ENCODE results near the gene NINJ2. TPM values are rescaled to one million over a fixed set of nuclear protein-coding genes. Genes with fewer than 3 reads are reported as not detected.

Gene NINJ2
- polyA plus RNA-seq, 6 donors from 2014 or later = 9.6 to 28.9 (median 11.5) TPM

DNA sequence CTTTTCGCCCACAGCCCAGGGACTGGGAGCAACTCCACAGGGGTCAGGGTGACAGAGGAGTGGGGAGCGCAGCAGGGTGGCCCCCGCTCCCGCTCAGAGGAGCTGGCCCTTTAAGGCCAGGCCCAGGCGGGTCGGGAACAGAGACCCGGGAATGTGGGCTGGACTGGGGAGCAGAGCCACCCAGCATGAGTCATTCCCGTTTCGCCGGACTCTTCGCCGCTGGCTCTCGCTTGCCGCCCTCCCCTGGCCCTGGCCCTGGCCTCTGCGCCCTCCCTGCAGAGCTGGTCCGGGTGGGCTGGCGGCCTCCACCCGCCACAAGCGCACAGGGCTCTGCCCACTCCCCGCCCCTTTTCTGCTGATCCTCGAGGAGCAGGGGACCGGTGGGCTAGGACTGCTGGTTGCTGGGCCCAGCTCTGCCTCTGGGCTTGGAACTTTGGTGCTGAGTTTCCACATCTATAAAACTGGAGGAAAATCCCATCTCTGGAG lies 92.8 kb downstream of the NINJ2 start:
- Mint-ChIP-seq H3K9me3 (no peaks in the 10 kb centered on the region), H3K4me1 (peaks cover 0 to 7% (median 0%) of the 10 kb centered on the region in 3 donors), H3K27ac (no peak overlapping the region), H3K4me3 (peak overlapping the region in 4 of 8 donors; percentile 32 to 78 (median 36)), H3K27me3 (no peaks in the 10 kb centered on the region), H3K36me3 (no peaks in the 10 kb centered on the region)
- DNase-seq (no peak), ATAC-seq (ENCODE audit: low read depth in 2 of 2) (no peak)

DNA sequence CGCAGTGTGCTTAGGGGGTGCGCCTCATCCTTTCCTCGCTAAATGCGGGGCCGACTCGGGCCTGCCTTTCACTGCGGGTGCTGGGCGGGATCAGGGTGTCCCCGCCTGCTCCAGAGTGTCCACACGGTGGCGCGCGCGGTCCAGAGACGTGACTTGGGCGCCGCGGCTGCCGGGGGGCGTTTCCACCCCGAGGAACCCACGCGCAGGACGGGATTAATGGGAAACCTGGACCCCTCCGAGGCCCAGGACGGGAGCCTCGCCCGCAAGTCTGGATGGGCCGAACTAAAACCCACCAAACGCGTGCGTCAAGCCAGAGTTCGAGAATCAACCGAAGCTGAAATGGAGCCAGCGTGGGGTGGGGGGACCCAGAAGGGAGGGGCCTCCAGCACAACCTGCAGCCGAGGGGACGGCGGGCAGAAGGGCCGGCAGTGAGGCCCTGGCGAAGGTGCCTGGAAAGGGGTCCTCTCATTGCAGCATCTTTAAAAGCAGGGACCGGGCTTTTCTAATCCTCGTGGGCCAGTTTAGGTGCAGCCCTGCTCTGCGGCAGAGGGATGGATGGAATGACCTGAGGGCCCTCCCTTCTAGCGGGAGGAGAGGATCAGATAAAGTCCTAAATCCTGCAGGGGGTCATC lies 93.3 kb downstream of the NINJ2 start:
- peak overlapping the region in 1 of 6 donors; percentile 74 for H3K27ac Mint-ChIP-seq
- ATAC-seq (ENCODE audit: low read depth in 2 of 2) (peak; percentile 97 to 98), DNase-seq (peak; percentile 77)
- H3K9me3 Mint-ChIP-seq = no peaks in the 10 kb centered on the region
- no peaks in the 10 kb centered on the region for H3K36me3 Mint-ChIP-seq
- peaks cover 0 to 7% (median 0%) of the 10 kb centered on the region in 3 donors for H3K4me1 Mint-ChIP-seq
- H3K4me3 Mint-ChIP-seq = peak overlapping the region; percentile 48 to 89 (median 82)
- no peaks in the 10 kb centered on the region for H3K27me3 Mint-ChIP-seq

DNA sequence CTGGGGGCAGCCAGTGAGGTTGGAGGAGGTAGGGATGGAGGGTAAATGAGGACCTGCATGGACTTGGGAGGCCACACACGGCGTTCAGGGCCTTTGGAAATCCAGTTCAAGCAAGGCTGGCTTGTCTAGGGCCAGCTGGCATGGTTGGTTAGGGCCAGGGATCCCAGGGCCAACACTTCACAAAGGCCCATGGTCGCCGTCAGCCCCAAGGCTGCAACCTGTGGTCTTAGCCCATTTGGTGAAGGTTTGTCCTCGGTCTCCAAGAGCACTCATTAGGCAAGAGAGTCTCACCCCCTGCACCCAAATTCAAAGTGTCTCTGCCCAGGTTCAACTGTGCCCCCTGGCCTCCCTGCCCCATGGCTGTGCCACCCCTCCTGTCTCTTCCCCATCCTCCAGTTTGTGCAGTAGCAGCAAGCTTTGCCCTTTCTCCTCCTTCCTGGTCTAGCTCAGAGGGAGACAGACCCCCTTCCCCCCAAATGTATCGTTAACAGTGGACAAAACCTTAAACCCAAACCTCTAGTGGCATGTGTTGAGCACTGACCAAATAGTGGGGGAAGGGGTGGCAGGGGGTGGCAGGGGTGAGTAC lies 94.1 kb downstream of the NINJ2 start:
- H3K4me3 Mint-ChIP-seq = peak overlapping the region in 7 of 8 donors; percentile 5 to 85 (median 61)
- H3K36me3 Mint-ChIP-seq = no peaks in the 10 kb centered on the region
- no peaks in the 10 kb centered on the region for H3K9me3 Mint-ChIP-seq
- DNase-seq (no peak), ATAC-seq (ENCODE audit: low read depth in 2 of 2) (no peak)
- no peaks in the 10 kb centered on the region for H3K27me3 Mint-ChIP-seq
- peak overlapping the region in 1 of 6 donors; percentile 74 for H3K27ac Mint-ChIP-seq
- H3K4me1 Mint-ChIP-seq = peaks cover 3 to 8% (median 3%) of the 10 kb centered on the region in 3 donors

DNA sequence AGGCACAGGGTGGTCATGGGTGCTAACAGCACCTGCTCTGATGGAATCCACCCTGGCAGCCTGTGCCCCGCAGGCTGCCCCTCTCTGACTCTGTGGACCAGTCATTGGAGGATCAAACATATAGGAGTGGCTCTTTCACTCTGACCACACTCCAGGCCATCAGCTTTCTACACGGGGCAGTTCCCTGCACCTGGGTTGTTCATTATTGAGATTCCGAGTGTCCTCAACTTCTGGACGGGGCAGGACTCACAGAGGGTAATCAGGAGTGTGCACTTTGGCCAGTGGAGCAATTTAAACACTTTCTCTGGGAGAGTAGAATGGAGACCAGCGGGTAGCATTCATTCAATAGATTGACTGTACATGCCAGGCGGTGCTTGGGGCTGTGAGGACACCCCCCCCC lies 94.8 kb downstream of the NINJ2 start:
- no peaks in the 10 kb centered on the region for H3K9me3 Mint-ChIP-seq
- no peaks in the 10 kb centered on the region for H3K36me3 Mint-ChIP-seq
- no peaks in the 10 kb centered on the region for H3K27me3 Mint-ChIP-seq
- ATAC-seq (ENCODE audit: low read depth in 2 of 2) (no peak), DNase-seq (no peak)
- H3K27ac Mint-ChIP-seq = peak overlapping the region in 1 of 6 donors; percentile 84
- peak overlapping the region in 1 of 8 donors; percentile 55 for H3K4me3 Mint-ChIP-seq
- H3K4me1 Mint-ChIP-seq = peaks cover 10 to 15% (median 10%) of the 10 kb centered on the region in 3 donors

DNA sequence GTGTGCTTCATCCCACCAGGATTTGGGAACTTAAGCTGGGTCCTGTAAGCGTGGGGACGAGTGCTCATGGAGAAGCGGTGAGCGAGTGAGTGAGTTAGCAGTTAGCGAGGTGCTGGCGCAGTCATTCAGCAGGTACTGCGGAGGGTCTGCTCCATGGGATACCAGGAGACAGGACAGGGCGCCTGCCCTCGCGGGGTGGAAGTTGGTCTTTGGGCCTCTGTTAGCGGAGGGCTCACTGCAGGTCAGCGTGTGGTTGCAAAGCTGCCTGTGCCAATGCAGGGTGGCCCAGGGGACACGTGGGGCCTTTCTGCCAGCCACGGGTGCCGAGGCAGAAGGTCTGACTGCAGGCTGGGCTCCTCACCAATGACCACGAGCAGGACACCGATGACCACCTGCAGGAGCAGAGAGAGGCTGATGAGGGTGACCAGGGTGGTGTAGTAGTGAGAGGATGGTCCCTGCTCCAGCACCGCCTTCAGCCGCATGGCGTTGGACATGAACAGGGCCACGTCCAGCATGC lies 97.6 kb downstream of the NINJ2 start:
- H3K4me1 Mint-ChIP-seq = peaks cover 23 to 35% (median 27%) of the 10 kb centered on the region in 3 donors
- H3K36me3 Mint-ChIP-seq = no peaks in the 10 kb centered on the region
- H3K27me3 Mint-ChIP-seq = no peaks in the 10 kb centered on the region
- peak overlapping the region in 2 of 6 donors; percentile 26 to 82 for H3K27ac Mint-ChIP-seq
- H3K4me3 Mint-ChIP-seq = no peak overlapping the region
- DNase-seq (no peak), ATAC-seq (ENCODE audit: low read depth in 2 of 2) (no peak)
- H3K9me3 Mint-ChIP-seq = no peaks in the 10 kb centered on the region

DNA sequence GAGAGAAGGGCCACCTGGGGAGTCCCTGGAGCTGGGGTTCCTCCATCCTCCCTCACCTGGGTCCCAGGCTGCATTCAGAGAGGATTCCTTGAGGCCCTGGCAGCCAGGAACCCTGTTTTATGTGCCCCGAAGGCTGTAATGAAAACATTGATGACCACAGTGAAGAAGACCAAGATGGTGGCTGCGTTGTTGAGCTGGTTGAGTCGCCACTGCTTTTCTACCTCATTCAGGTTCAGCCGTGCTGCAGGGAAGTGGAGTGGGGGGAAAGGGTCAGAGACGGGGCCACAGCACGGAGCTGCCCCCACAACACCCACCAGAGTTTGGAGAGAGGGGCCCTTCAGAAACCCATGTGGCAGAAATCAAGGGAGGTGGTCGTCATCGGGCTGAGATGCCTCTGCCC lies 98.1 kb downstream of the NINJ2 start:
- no peak overlapping the region for H3K4me3 Mint-ChIP-seq
- H3K36me3 Mint-ChIP-seq = no peaks in the 10 kb centered on the region
- H3K9me3 Mint-ChIP-seq = no peaks in the 10 kb centered on the region
- peaks cover 23 to 35% (median 27%) of the 10 kb centered on the region in 3 donors for H3K4me1 Mint-ChIP-seq
- ATAC-seq (ENCODE audit: low read depth in 2 of 2) (no peak), DNase-seq (no peak)
- peaks cover 0 to 2% (median 2%) of the 10 kb centered on the region in 3 donors for H3K27me3 Mint-ChIP-seq
- H3K27ac Mint-ChIP-seq = peak overlapping the region in 1 of 6 donors; percentile 82

DNA sequence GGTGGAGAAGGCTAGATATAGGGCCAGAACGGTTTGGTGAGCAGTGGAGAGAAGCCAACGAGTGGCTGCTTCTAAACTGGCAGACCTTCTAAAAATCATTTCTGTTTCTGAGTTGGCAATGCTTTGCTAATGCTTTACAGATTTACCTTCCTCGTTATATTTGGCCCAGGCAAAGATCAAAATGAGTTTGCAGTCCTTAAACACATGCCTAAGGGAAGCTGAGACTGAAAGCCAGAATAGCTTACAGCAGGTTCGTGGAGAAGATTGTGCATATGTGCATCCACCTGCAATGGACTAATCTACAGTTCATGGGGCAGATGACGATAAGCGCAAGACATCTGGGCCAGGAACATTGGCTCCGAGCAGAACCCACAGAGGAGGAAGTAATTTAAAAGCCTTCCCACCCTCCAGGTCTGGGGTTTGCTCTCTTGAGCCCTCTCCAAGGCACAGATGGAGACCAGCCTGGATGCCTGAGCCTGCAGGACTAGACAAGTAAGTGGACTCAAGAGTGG lies 99.4 kb downstream of the NINJ2 start:
- ATAC-seq (ENCODE audit: low read depth in 2 of 2) = peak; percentile 45 to 60

DNA sequence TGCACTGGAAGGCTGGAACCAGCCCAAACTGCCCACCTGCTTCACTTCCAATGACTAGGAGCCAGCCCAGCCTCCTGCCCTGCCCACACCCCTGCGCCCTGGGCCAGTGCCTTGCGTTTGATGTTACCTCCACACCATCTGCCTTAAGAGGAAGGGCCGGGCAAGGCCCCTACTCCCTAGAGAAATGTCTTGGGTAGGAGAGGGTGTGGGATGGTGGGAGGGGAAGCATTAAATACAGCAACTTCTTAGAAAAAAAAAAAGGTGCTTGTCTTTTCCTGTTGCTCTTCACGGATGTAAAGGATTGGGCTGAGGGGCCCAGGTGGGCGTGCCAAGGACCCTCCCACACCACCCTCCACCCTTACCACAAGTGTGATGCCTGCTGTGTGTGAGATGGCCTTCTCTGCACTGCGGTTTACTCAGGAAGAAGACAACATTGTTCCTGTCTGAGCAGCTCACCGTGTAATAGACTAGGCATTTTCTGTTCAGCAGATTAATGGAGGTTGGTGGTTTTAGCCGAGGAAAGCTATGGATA lies 99.9 kb downstream of the NINJ2 start:
- Mint-ChIP-seq H3K4me1 (peaks cover 27 to 32% (median 32%) of the 10 kb centered on the region in 3 donors), H3K27me3 (peaks cover 4 to 7% (median 6%) of the 10 kb centered on the region in 3 donors), H3K36me3 (no peaks in the 10 kb centered on the region), H3K9me3 (no peaks in the 10 kb centered on the region), H3K4me3 (peak overlapping the region in 6 of 8 donors; percentile 53 to 84 (median 75)), H3K27ac (peak overlapping the region in 4 of 6 donors; percentile 15 to 59 (median 40))
- DNase-seq (no peak), ATAC-seq (ENCODE audit: low read depth in 2 of 2) (peak; percentile 53 to 56)

More for the DNA sequence above, 99.4 kb downstream of the NINJ2 start:
- H3K9me3 Mint-ChIP-seq = no peaks in the 10 kb centered on the region
- peaks cover 27 to 32% (median 32%) of the 10 kb centered on the region in 3 donors for H3K4me1 Mint-ChIP-seq
- DNase-seq = no peak
- H3K27me3 Mint-ChIP-seq = peaks cover 4 to 7% (median 5%) of the 10 kb centered on the region in 3 donors
- no peaks in the 10 kb centered on the region for H3K36me3 Mint-ChIP-seq
- peak overlapping the region in 7 of 8 donors; percentile 33 to 84 (median 75) for H3K4me3 Mint-ChIP-seq
- H3K27ac Mint-ChIP-seq = peak overlapping the region in 4 of 6 donors; percentile 27 to 59 (median 45)

DNA sequence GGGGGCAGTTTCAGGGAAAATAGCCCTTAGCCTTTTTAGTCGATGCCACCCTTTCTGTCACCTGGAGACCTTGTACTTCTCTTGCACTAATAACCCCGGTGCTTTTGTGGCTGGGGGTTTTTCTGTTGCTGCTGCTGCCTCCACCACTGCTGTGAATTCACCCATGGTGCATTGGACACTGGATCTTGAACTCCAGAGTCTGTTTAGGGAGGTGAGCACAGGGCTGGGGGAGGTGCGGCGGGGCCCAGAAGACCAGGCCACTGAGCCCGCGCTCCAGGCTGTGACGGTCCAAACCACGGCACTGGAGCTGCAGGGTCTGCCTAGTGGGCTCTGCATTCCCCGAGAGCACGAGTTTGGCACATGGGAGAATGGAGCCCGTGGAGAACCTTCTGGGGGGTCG lies 100.6 kb downstream of the NINJ2 start:
- Mint-ChIP-seq H3K36me3 (no peaks in the 10 kb centered on the region), H3K27ac (peak overlapping the region in 1 of 6 donors; percentile 42), H3K9me3 (no peaks in the 10 kb centered on the region), H3K4me3 (peak overlapping the region in 1 of 8 donors; percentile 22), H3K27me3 (peaks cover 4 to 7% (median 6%) of the 10 kb centered on the region in 3 donors), H3K4me1 (peaks cover 27 to 32% (median 32%) of the 10 kb centered on the region in 3 donors)
- ATAC-seq (ENCODE audit: low read depth in 2 of 2) (no peak), DNase-seq (no peak)

DNA sequence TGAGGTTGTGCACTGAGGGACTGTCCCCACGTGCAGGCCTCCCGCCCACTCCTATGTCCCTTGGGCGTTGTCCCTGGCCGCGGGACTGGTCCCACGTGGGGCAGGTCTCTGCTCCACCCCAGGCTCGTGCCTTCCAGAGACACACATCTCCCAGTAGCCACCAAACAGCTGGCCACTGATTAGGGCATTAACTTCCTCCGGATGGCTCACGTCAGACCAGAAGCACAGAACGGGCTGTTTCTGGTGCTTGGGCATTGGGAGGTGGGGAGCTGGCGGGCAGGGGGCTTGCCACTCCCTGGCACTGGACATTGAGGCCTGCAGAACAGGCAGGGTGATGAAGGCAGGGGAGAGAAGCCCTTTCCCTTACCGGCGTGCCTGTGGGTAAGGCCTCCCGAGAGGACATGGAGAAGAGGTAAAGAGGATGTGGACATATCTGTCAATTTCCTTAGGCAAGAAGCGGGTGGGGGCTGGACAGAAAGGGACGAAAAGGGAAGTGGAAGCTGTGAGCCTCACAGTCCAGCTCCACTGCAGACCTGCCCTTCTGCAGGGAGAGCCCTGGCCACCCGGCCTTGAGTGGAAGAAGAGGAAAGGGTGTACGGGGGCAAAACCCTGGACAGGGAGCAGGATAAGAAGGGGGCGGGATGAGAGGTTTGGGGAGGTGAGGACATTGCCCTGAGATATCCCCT lies 101.2 kb downstream of the NINJ2 start:
- Mint-ChIP-seq H3K4me3 (peak overlapping the region in 1 of 8 donors; percentile 33), H3K4me1 (peaks cover 27 to 32% (median 32%) of the 10 kb centered on the region in 3 donors), H3K9me3 (no peaks in the 10 kb centered on the region), H3K36me3 (no peaks in the 10 kb centered on the region), H3K27me3 (peaks cover 6 to 7% (median 7%) of the 10 kb centered on the region in 3 donors), H3K27ac (peak overlapping the region in 3 of 6 donors; percentile 54 to 78 (median 66))
- DNase-seq (no peak), ATAC-seq (ENCODE audit: low read depth in 2 of 2) (no peak)

DNA sequence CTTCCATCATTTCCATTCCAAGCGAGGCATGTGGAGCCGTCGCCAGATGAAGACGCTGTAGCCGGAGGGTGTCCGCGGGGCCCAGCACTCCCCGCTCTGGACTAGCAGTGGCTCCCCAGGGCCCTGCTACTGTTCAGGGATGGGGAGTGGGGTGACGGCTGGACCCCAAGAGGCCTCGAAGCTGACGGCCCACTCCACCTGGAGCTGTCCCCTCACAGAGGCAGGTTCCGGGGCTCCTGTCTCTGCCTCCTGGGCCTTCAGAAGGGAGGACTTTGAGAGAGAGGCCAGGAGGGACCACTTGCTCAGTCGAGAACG lies 101.9 kb downstream of the NINJ2 start:
- Mint-ChIP-seq H3K4me3 (no peak overlapping the region), H3K36me3 (no peaks in the 10 kb centered on the region), H3K4me1 (peaks cover 27 to 32% (median 32%) of the 10 kb centered on the region in 3 donors), H3K9me3 (no peaks in the 10 kb centered on the region), H3K27ac (no peak overlapping the region), H3K27me3 (peaks cover 6 to 9% (median 7%) of the 10 kb centered on the region in 3 donors)
- ATAC-seq (ENCODE audit: low read depth in 2 of 2) = no peak
- DNase-seq = no peak

DNA sequence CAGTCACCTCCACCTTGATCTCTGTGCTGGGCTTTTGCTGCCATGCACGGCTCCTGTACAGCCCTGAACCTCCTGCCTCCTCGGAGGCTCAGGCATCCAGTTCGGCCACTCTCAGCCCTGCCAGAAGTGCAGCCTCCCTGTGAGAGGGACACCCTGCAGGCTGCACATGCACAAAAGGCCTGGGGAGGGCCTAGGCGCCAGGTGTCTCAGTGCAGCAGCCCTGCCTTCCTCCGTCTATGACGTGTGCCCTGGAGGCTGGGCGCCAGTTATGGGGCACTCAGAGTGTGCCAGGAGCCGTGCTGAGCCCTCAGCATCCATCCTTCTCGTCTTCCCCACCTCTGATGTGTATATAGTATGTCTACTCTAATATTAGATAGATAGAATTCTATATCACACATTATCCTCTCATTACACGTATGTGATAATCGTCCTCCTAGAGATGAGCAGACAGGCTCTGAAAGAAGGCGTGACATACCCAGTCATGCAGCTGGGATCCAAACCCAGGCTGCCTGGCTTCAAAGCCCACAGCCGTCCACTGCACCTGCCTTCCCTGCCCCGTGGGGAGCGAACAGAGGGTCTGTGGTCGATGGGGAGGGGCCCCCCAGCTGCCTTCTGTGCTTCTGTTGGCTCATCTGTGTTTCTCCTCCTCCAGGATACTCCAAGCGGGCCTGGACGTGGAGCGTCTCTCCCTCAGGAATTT lies 102.4 kb downstream of the NINJ2 start:
- Mint-ChIP-seq H3K36me3 (no peaks in the 10 kb centered on the region), H3K4me1 (peaks cover 27 to 32% (median 32%) of the 10 kb centered on the region in 3 donors), H3K27me3 (peaks cover 6 to 9% (median 7%) of the 10 kb centered on the region in 3 donors), H3K4me3 (no peak overlapping the region), H3K27ac (no peak overlapping the region), H3K9me3 (no peaks in the 10 kb centered on the region)
- ATAC-seq (ENCODE audit: low read depth in 2 of 2) (peak; percentile 35 to 37), DNase-seq (no peak)
